ENCODE measurements around the gene APOBEC3B.
"Not testable (repeated sequence)": the region's sequence is repeated elsewhere in the genome, so short reads cannot be mapped to it uniquely, and the experiment has no call there.

Gene APOBEC3B

GRCh38 chr22:38996105-38996504 lies 14.0 kb downstream of the APOBEC3B start:
- no peak for DNase-seq (ENCODE audit: low spot score)
- no peak for TF ChIP-seq CTCF (IDR thresholded peaks at IDR 0.05; ENCODE audit: extremely low read depth, missing control alignments)

DNA sequence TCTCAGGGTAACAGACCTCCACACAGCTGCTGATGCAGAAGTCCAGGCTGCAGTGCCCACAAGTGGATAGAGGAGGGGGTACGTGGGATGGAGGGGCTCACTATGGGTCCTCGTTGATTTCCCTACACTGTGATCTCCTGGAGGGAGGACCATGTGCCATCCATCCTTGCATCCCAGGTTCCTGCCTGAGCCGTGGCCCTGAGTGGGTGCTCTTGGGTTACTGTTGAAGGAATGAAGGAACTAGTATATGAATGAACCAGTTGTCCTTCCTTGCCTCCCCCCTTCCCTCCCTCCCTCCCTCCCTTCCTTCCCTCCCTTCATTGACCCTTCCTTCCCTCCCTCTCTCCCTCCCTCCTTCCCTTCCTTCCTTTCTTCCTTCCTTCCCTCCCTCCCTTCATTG lies 15.4 kb downstream of the APOBEC3B start:
- TF ChIP-seq CTCF (IDR thresholded peaks at IDR 0.05; ENCODE audit: extremely low read depth, missing control alignments) = no peak

DNA sequence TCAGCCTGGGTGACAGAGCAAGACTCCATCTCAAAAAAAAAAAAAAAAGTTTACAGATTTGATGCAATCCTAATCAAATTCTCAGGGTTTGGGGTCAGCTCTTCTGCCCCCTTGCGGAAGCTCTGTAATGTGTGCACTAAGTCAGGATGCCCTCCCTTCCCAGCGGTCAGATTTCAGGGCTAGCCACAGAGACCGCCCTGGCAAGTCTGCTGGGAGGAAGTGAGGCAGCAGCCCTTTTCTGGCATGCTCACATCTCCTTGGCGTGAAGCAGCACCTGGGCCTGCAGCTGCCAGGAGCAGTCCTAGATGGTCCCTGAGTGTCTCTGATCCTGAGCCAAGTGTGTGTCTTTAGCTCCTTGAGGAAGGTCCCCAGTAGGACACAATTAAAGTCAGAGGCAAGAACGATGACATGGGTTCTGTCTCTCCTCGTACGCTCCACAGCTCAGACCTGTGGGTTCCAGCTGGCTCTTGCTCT lies 21.1 kb downstream of the APOBEC3B start:
- DNase-seq (ENCODE audit: low spot score) = peak; percentile 79

More for the DNA sequence above, 15.4 kb downstream of the APOBEC3B start:
- no peak for DNase-seq (ENCODE audit: low spot score)

DNA sequence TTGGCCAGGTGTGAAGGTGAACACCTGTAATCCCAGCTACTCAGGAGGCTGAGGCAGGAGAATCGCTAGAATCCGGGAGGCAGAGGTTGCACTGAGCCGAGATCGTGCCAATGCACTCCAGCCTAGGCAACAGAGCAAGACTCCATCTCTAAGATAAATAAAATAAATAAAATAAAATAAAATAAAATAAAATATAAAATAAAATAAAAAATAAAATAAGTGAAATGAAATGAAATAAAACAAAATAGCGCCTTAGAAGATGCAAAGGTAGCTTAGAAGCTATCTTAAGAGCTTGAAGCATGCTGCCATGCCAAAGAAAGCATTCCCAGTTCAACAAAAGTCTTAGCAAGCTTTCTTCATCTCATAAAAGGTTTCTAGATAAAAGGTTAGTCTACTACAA lies 25.0 kb downstream of the APOBEC3B start:
- DNase-seq (ENCODE audit: low spot score) = no peak

More for the DNA sequence above, 21.1 kb downstream of the APOBEC3B start:
- TF ChIP-seq CTCF (IDR thresholded peaks at IDR 0.05; ENCODE audit: extremely low read depth, missing control alignments) = peak; percentile 58

GRCh38 chr22:39008271-39008850 lies 26.2 kb downstream of the APOBEC3B start:
- not testable (repeated sequence) for DNase-seq (ENCODE audit: low spot score)

More for the DNA sequence above, 25.0 kb downstream of the APOBEC3B start:
- no peak for TF ChIP-seq CTCF (IDR thresholded peaks at IDR 0.05; ENCODE audit: extremely low read depth, missing control alignments)

DNA sequence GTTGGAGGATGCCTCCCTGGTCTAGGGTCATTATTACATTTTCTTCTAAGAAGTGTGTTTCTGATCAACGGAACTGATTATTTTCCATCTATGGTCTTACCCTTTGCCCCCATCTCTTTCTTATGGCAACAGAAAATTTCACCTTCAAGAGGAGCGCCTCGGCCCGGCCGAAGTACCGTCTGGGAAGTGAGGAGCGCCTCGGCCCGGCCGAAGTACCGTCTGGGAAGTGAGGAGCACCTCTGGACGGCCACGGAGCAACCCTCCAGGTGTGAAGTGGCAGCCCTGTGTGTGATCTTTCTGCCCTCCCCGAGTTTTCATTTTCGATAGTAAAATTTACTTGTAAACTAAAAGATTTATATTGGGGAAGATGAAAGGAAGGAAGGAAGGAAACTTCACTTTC lies 28.8 kb downstream of the APOBEC3B start:
- no peak for DNase-seq (ENCODE audit: low spot score)
- TF ChIP-seq CTCF (IDR thresholded peaks at IDR 0.05; ENCODE audit: extremely low read depth, missing control alignments) = no peak

- no peak for TF ChIP-seq CTCF (IDR thresholded peaks at IDR 0.05; ENCODE audit: extremely low read depth, missing control alignments)
- DNase-seq (ENCODE audit: low spot score) = no peak
Observed at GRCh38 chr22:39012533-39013511, 30.7 kb downstream of the APOBEC3B start.

DNA sequence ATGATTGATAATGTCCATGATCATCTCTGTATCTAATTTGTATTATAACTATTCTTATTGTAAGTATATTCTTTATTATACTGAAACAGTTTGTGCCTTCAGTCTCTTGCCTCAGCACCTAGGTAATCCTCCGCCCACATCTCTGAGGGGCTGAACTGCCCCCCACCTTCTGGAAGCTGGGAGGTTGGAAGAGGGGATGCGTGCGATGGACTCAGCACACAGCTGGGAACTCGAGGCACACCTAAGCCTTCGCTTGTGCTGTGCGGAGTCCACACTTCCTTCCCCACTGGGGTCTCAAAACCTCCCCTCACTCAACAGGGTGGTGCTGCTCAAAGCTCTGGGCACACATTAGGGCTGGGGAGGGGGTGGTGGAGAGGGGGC lies 31.4 kb downstream of the APOBEC3B start:
- DNase-seq (ENCODE audit: low spot score) = not testable (repeated sequence)

Data from GM20000 (cell line).